HG03432 (cell line): ENCODE measurements around the gene CFAP97.

Experiments used
- ATAC-seq: cut with Tn5 transposase; IDR thresholded peaks from one replicate; pipeline ENCODE4 v1.9.1; 2021; ENCODE audit warnings: mild to moderate bottlenecking, moderate library complexity; ENCODE audit not compliant: unreplicated experiment

CFAP97 gene

GRCh38 chr4:185110375-185110823 is 93.4 kb downstream of the CFAP97 start:
- ATAC-seq, result no peak

- ATAC-seq, result no peak
Measured at GRCh38 chr4:185109736-185110135, 94.1 kb downstream of the CFAP97 start.
